Heart left ventricle (tissue), 13 donors: ENCODE measurements around the gene VEGFB.
A peak's percentile ranks its signal among the peaks of the same experiment; 100 is the strongest.

ENCODE experiments used
- POLR2A ChIP-seq, 2 donors: fragments of 450-650 bp; IDR thresholded peaks; one replicate each; pipeline ENCODE4 v1.6.1; 2017; ENCODE audit warnings: antibody characterized with exemption in 2 of 2, mild to moderate bottlenecking in 2 of 2, moderate library complexity in 2 of 2
- TF ChIP-seq, protein P1 (sequence below), 12 donors: fragments of 200-600 bp; sonication (generic) in 4 of 12; IDR thresholded peaks; one replicate each; pipeline versions ENCODE4 v1.5.0 to v1.8.0; 2018 to 2022; ENCODE audit warnings: antibody characterized with exemption in 12 of 12, mild to moderate bottlenecking in 5 of 12
- donor health status: ischemic (EF 13 %, LVEDD 7.1; RV severe dilation, severe dysfunction).
- donor health status: DM: no; HTN: yes; CAD: no.
- donor health status: DM: no; HTN: no; CAD: no.
- donor health status: ischemic (EF 25% LVEDD 6.9; RV normal size, moderate dysfunction).
- donor health status: ischemic (EF 25% LVEDD 5.7; RV mildly dilated, moderate dysfunction).
- donor health status: ischemic (EF 35%, LVEDD 5.7; RV mildly dilated, moderate dysfunction).
- donor health status: nonischemic (EF 11% LVEDD 7.7; RV severe dilation, severe dysfunction).
- donor health status: DM: yes; HTN: yes; CAD: no.
- donor health status: PGD.
- donor health status: ischemic (EF 29% LVEDD 5.4; RV normal size, mild dysfunction).
- donor health status: nonischemic (EF 23%, LVEDD 6.1; RV moderate dilation, normal function).

DNA sequence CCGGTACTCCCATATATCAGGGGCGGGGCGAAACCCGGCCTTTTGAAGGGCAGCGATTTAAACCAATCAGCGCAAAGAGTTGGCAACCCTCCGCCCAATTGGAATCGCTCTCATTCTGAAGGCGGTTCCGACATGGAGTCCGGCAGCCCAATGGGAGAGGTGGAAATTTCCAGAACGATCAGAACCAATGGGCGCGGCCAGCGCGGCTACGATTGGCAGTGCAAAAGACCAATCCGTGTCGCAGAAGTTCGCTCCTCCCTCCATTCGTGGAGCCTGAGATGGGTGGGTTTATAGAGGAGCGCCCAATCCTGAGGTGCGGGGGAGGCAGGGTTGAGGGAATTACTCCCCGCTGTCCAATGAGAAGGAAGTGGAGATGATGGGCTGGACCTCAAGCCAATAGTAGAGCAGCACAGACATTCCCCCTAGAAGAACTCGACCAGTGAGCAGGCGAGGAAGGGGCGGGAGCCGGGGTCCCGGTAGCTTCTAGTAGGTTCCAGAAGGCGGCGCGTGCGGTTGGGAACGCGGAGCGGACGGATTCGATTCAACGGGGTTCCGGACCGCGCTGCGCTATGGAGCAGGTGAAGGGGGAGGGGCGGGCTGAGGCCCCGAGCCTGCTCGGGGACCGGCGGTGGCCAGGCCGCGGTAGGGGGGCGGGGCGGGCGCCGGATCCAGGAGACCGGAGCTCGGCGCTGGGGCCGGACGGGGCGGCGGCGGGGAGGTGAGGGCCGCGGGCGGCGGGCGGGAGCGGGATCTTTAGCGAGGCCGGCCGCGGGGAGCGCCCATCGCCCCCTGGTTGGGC is 48.5 kb upstream of the VEGFB start, which contains the start of gene STIP1:
- TF ChIP-seq, protein P1, sequence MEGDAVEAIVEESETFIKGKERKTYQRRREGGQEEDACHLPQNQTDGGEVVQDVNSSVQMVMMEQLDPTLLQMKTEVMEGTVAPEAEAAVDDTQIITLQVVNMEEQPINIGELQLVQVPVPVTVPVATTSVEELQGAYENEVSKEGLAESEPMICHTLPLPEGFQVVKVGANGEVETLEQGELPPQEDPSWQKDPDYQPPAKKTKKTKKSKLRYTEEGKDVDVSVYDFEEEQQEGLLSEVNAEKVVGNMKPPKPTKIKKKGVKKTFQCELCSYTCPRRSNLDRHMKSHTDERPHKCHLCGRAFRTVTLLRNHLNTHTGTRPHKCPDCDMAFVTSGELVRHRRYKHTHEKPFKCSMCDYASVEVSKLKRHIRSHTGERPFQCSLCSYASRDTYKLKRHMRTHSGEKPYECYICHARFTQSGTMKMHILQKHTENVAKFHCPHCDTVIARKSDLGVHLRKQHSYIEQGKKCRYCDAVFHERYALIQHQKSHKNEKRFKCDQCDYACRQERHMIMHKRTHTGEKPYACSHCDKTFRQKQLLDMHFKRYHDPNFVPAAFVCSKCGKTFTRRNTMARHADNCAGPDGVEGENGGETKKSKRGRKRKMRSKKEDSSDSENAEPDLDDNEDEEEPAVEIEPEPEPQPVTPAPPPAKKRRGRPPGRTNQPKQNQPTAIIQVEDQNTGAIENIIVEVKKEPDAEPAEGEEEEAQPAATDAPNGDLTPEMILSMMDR (IDR thresholded peaks at IDR 0.05): peak in 8 of 12 donors; percentile 20 to 70 (median 40)
- no peak for TF ChIP-seq POLR2A (IDR thresholded peaks at IDR 0.05)
